Measurements from ENCODE around the gene SMPD4.
"Not testable (repeated sequence)": the region's sequence is repeated elsewhere in the genome, so short reads cannot be mapped to it uniquely, and the experiment has no call there.

Gene SMPD4

DNA sequence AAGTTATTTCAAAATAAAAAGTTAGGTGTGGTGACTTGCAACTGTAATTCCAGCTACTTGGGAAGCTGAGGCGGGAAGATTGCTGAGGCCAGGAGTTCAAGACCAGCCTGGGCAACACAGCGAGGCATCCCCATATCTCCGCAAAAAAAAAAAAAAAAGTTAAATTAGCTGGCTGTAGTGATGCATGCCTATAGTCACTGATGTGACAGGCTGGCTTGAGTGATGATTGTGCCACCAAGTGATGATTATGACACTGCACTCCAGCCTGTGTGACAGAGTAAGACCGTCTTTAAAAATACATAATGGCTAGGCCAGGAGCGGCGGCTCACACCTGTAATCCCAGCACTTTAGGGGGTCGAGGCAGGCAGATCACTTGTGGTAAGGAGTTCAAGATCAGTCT is 11.5 kb downstream of the SMPD4 start:
- TF ChIP-seq, protein P1, sequence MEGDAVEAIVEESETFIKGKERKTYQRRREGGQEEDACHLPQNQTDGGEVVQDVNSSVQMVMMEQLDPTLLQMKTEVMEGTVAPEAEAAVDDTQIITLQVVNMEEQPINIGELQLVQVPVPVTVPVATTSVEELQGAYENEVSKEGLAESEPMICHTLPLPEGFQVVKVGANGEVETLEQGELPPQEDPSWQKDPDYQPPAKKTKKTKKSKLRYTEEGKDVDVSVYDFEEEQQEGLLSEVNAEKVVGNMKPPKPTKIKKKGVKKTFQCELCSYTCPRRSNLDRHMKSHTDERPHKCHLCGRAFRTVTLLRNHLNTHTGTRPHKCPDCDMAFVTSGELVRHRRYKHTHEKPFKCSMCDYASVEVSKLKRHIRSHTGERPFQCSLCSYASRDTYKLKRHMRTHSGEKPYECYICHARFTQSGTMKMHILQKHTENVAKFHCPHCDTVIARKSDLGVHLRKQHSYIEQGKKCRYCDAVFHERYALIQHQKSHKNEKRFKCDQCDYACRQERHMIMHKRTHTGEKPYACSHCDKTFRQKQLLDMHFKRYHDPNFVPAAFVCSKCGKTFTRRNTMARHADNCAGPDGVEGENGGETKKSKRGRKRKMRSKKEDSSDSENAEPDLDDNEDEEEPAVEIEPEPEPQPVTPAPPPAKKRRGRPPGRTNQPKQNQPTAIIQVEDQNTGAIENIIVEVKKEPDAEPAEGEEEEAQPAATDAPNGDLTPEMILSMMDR (IDR thresholded peaks at IDR 0.05; ENCODE audit: insufficient read depth, low read length, missing control alignments): no peak
- no peak for DNase-seq (ENCODE audit: low read depth, low spot score)
- CTCF ChIA-PET: interaction anchor here (1.5 to 2.4 kb wide), 2 partner anchors 12 to 163 kb away, joined by 4 to 13 read pairs; partner anchors contain the start of genes MZT2B and SMPD4
- POLR2A ChIA-PET: interaction anchor here (1.0 to 1.5 kb wide), 2 partner anchors 9 to 12 kb away, joined by 6 to 10 read pairs; partner anchors contain the start of gene SMPD4
- H3K4me3 ChIP-seq (ENCODE audit: low read depth, low read length): no peak overlapping the region

GRCh38 chr2:130169163-130169562 is 12.2 kb downstream of the SMPD4 start:
- CTCF ChIA-PET; DNase-seq (ENCODE audit: low read depth, low spot score); H3K4me3 ChIP-seq (ENCODE audit: low read depth, low read length): not testable (repeated sequence)
- POLR2A ChIA-PET: interaction anchor here (1.0 kb wide), 1 partner anchor 12 kb away, joined by 6 read pairs; the partner anchor contains the start of gene SMPD4

DNA sequence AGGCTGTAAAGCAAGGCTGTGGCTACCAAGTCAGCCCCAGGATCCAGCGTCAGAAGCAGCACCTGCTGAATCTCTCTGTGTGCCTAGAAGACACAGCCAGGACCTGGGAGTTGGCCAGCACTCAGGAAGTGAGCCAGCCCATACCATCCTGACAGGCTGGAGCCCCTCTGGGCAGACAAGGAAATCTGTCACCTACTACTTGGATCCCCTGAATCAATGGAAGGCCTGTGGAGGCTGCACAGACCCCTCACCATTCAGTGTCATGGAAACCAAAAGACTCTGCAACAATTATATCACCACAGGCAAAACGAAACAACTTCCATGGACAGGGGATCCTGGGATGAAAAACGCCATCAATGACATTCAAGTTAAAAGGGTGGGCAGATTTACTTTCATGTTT is 14.8 kb downstream of the SMPD4 start:
- POLR2A ChIA-PET: interaction anchor here (0.7 kb wide), 1 partner anchor 175 kb away, joined by 3 read pairs; a partner anchor contains a TSS
- H3K4me3 ChIP-seq (ENCODE audit: low read depth, low read length); DNase-seq (ENCODE audit: low read depth, low spot score); CTCF ChIA-PET: not testable (repeated sequence)

GRCh38 chr2:130165293-130166016 is 15.9 kb downstream of the SMPD4 start:
- H3K4me3 ChIP-seq (ENCODE audit: low read depth, low read length): no peak overlapping the region
- DNase-seq (ENCODE audit: low read depth, low spot score): no peak
- TF ChIP-seq, protein P1 (IDR thresholded peaks at IDR 0.05; ENCODE audit: insufficient read depth, low read length, missing control alignments): no peak
- ChIA-PET POLR2A (no interaction called here), CTCF (no interaction called here)

DNA sequence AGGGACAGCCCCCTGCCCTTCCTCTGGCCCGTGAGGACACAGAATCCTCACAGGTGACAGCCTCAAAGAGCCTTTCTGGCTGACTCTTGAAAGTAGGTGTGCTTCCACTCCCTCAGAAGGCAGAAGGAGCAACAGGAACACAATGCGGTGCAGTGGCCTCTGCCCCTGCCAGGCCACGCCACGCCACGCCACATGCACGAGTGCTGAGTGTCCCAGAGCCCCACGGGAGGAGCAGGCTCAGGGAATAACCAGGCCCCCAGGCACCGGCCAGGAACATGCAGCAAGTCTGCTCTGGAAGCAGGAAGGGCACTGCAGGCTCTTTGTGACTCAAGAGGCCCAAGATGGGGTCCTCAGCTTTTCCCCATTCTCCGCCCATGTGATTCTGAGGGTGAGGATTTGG is 18.4 kb downstream of the SMPD4 start:
- CTCF ChIA-PET: no interaction called here
- TF ChIP-seq, protein P1 (IDR thresholded peaks at IDR 0.05; ENCODE audit: insufficient read depth, low read length, missing control alignments): no peak

GRCh38 chr2:130162486-130162885 is 18.9 kb downstream of the SMPD4 start:
- POLR2A ChIA-PET: not testable (repeated sequence)

More for the DNA sequence above, 18.4 kb downstream of the SMPD4 start:
- DNase-seq (ENCODE audit: low read depth, low spot score): no peak
- no peak overlapping the region for H3K4me3 ChIP-seq (ENCODE audit: low read depth, low read length)
- POLR2A ChIA-PET: no interaction called here

DNA sequence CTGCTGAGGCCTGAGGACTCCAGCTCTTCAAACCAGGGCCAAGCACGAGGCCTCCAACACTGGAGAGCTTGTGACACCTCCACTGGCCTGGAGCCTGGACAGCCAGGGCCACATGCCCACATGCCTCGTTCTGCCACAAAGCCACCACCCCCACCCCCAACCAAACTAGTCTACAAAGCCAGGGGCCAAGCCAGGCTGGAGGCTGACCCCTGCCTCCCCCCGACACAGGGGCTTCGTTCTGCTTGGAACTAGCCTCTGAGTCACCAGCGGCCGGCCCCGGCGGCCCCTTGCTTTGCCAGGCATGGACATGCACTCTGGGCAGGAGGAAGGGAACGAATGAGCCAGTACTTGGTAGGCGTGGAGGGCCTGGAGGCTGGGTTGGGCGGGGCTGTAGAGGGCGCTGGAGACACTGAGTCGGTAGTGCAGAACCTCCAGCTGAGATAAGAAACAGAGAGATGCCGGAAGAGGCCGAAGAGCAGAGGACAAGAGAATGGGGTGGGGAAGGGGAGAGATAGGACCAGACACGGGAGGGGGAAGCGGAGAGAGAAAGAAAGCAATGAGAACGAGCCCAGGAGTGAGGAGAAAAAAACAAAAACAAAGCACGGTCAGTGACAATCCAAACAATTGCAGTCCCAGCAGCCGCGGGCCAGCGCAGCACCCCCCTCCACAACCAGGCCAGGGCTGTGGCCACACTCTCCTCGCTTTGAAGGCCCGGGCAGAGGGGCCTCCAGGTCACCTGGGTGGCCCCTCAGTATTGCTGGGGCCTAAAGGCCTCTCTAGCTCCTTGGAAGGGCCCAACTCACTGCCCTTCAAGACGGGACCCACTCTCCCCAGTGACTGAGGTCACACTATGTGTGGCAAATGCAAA is 20.3 kb downstream of the SMPD4 start:
- H3K4me3 ChIP-seq (ENCODE audit: low read depth, low read length); POLR2A ChIA-PET; CTCF ChIA-PET; DNase-seq (ENCODE audit: low read depth, low spot score): not testable (repeated sequence)

More at GRCh38 chr2:130162486-130162885, 18.9 kb downstream of the SMPD4 start:
- CTCF ChIA-PET; DNase-seq (ENCODE audit: low read depth, low spot score); H3K4me3 ChIP-seq (ENCODE audit: low read depth, low read length): not testable (repeated sequence)

DNA sequence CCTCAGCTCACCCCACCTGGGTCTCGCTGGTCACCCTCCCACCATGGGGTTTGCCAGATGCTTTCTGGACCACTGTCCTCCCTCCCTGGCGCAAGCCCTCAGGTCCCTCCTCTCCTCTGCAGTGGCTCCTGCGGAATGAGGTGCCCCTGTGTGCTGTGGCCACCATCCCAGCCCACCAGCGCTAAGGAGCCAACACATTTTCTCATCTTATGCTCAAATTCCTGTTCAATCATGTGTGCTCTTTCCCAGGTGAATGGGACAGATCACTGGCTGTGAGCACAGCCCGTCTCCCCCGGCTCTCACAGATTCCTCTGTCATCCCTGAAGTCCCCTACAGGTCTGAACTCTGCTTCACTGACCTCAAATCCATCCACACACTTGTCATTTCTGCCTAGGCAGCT is 21.3 kb downstream of the SMPD4 start:
- H3K4me3 ChIP-seq (ENCODE audit: low read depth, low read length): no peak overlapping the region
- TF ChIP-seq, protein P1 (IDR thresholded peaks at IDR 0.05; ENCODE audit: insufficient read depth, low read length, missing control alignments): no peak
- CTCF ChIA-PET: no interaction called here
- POLR2A ChIA-PET: interaction anchor here (0.7 kb wide), 1 partner anchor 217 kb away, joined by 3 read pairs; no protein-coding TSS in a partner anchor
- no peak for DNase-seq (ENCODE audit: low read depth, low spot score)

DNA sequence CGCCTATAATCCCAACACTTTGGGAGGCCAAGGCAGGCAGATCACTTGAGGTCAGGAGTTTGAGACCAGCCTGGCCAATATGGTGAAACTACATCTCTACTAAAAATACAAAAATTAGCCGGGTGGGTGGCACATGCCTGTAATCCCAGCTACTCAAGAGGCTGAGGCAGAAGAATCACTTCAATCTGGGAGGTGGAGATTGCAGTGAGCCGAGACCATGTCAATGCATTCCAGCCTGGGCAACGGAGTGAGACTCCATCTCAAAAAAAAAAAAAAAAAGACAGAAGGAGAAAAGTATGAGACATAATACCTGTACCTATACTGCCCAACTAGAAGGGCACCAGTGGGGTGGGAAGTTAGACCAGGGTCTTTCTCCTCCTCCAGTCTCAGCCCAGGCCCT is 22.0 kb downstream of the SMPD4 start:
- POLR2A ChIA-PET: interaction anchor here (0.7 kb wide), 1 partner anchor 217 kb away, joined by 3 read pairs; no protein-coding TSS in a partner anchor
- H3K4me3 ChIP-seq (ENCODE audit: low read depth, low read length); DNase-seq (ENCODE audit: low read depth, low spot score); CTCF ChIA-PET: not testable (repeated sequence)
